Measurements from ENCODE around the gene FBN1.

- TF ChIP-seq CTCF (IDR thresholded peaks at IDR 0.05): no peak
- no peak for TF ChIP-seq POLR2A (IDR thresholded peaks at IDR 0.05)
Observed at GRCh38 chr15:48544778-48545177, 100.7 kb downstream of the FBN1 start.

Measured in adrenal gland (tissue), 5 donors.